Mammary epithelial cell (primary cell): ENCODE measurements around the gene LYG2.

Experiments
- CTCF ChIP-seq, 2 donors: IDR thresholded peaks in 1 of 2; conservative IDR thresholded peaks in 1 of 2; 2 replicates each; pipeline ENCODE4 v1.5.1; 2011 to 2012; ENCODE audit warnings: inconsistent platforms in 2 of 2, low read length in 2 of 2, mild to moderate bottlenecking in 2 of 2, control low read depth in 1 of 2, low read depth in 1 of 2; ENCODE audit not compliant: insufficient read depth in 1 of 2; ENCODE audit errors: extremely low read depth in 1 of 2
- EZH2 ChIP-seq: IDR thresholded peaks from 2 replicates; pipeline ENCODE4 v1.6.1; 2012; ENCODE audit warnings: low read length, inconsistent platforms, borderline replicate concordance

DNA sequence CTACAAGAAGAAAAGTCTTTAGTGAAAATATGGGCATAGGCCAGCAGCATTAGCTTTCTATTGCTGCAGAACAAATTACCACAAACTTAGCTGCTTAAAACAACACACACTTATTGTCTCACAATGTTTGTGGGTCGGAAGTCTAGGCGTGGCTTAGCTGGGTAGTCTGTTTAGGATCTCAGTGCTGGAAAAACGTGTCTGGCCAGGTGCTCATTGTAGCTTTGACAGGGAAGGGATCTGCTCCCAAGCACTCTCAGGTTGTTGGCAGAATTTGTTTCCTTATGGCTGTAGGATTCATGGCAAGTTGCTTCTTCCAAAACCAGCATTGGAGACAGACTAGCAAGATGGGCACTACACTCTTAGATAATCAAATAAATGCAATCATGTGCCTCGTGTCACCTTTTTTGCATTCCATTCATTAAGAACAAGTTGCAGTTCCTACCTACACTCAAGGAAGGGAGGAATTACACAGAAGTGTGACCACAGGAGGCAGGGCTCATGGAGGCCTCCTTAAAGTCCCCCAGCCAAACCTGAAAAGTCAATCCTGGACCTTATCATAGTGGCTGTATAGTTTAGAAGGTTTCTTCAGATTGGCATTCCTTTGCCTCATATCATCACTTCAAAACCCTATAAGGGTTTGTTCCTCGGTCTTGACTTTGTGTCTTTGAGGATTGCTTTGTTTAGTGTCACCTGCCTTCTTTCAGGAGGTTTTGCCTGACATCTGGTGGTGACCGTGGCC is 57.2 kb downstream of the LYG2 start:
- no peak for TF ChIP-seq CTCF (conservative IDR thresholded peaks at IDR 0.05 in 1 of 2, IDR thresholded peaks at IDR 0.05 in 1 of 2; ENCODE audit: extremely low read depth in 1 of 2, insufficient read depth in 1 of 2, low read depth in 1 of 2, low read length in 2 of 2)
- no peak for TF ChIP-seq EZH2
